ENCODE data around the gene DYSF. TPM values are rescaled to one million over a fixed set of nuclear protein-coding genes. Genes with fewer than 3 reads are reported as not detected.

DYSF gene
- total and polyA plus RNA-seq, 2 donors from 2014 or later, result 11.3 to 19.8 TPM

DNA sequence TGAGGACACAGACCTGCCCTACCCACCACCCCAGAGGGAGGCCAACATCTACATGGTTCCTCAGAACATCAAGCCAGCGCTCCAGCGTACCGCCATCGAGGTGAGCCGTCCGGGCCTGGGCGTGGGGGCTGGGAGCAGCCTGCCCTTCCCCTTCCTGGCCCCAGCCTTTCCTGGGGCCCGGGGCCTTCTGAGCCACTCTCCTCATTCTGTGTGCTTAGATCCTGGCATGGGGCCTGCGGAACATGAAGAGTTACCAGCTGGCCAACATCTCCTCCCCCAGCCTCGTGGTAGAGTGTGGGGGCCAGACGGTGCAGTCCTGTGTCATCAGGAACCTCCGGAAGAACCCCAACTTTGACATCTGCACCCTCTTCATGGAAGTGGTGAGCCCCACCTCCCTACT lies 157.9 kb downstream of the DYSF start:
- no peak for FAIRE-seq
- intact Hi-C loops (cut with DNase I), result no loop called here

DNA sequence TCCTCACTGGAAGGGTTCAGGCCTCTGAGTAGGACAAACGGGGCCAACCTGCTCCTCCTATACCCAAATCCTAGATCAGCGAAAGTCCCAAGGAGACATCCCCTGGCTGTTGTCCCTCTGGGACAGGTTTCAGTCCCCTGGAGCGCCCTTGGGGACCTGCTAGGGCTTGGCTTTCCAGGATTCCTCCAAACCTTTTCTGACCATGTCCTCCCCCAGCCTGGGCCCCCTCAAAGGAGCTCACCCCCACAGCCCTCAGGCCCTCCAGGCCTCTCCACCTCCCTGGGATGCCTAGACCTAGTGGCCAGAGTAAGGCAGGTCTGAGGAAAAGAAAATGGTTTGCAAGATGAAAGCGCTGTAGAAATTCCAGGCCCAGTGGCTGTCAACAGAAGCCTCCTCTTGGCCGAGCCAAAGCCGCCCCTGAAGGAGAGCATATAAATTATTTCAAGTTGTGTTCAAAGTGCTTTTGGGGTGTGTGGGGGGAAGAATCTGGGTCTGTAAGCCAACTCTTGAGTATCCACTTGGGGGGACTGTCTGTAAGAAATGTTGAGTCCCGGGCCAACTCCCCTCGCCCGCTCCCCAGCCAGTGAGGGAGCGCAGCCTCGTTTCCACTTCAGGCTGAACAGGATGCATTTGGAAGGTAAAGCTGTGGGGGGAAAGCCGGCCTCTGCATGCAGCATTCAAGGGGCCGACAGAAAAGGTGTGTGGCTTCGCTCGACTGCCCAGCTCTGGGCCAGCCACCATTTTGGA lies 158.6 kb downstream of the DYSF start:
- Histone ChIP-seq H3K36me3 (ENCODE audit: control insufficient read depth in 2 of 3, insufficient read depth in 3 of 3, low read length in 3 of 3) (no peaks in the 10 kb centered on the region), H3K9me3 (ENCODE audit: control insufficient read depth in 2 of 3, insufficient read depth in 1 of 3, low read length in 3 of 3) (no peaks in the 10 kb centered on the region), H3K27me3 (ENCODE audit: control insufficient read depth, insufficient read depth, low read length) (no peaks in the 10 kb centered on the region), H3K4me3 (ENCODE audit: low read length in 3 of 3) (no peak overlapping the region), H3K4me1 (ENCODE audit: control insufficient read depth in 2 of 3, insufficient read depth in 2 of 3, low read depth in 1 of 3, low read length in 3 of 3) (peaks cover 0 to 12% (median 0%) of the 10 kb centered on the region in 3 donors), H3K9ac (ENCODE audit: low read length in 3 of 3) (no peak overlapping the region), H3K27ac (ENCODE audit: low read depth in 2 of 2, low read length in 2 of 2) (no peak overlapping the region)
- DNase-seq, result peak in 2 of 5 donors; percentile 18 to 41
- TF ChIP-seq, protein P1, sequence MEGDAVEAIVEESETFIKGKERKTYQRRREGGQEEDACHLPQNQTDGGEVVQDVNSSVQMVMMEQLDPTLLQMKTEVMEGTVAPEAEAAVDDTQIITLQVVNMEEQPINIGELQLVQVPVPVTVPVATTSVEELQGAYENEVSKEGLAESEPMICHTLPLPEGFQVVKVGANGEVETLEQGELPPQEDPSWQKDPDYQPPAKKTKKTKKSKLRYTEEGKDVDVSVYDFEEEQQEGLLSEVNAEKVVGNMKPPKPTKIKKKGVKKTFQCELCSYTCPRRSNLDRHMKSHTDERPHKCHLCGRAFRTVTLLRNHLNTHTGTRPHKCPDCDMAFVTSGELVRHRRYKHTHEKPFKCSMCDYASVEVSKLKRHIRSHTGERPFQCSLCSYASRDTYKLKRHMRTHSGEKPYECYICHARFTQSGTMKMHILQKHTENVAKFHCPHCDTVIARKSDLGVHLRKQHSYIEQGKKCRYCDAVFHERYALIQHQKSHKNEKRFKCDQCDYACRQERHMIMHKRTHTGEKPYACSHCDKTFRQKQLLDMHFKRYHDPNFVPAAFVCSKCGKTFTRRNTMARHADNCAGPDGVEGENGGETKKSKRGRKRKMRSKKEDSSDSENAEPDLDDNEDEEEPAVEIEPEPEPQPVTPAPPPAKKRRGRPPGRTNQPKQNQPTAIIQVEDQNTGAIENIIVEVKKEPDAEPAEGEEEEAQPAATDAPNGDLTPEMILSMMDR (IDR thresholded peaks at IDR 0.05; ENCODE audit: borderline replicate concordance, extremely low read depth, insufficient read depth), result no peak
- no peak for FAIRE-seq
- intact Hi-C loops (cut with DNase I), result no loop called here

More for the DNA sequence above, 157.9 kb downstream of the DYSF start:
- Histone ChIP-seq H3K36me3 (ENCODE audit: control insufficient read depth in 2 of 3, insufficient read depth in 3 of 3, low read length in 3 of 3) (no peaks in the 10 kb centered on the region), H3K27ac (ENCODE audit: low read depth in 2 of 2, low read length in 2 of 2) (no peak overlapping the region), H3K9ac (ENCODE audit: low read length in 3 of 3) (no peak overlapping the region), H3K4me3 (ENCODE audit: low read length in 3 of 3) (no peak overlapping the region), H3K9me3 (ENCODE audit: control insufficient read depth in 2 of 3, insufficient read depth in 1 of 3, low read length in 3 of 3) (no peaks in the 10 kb centered on the region), H3K27me3 (ENCODE audit: control insufficient read depth, insufficient read depth, low read length) (no peaks in the 10 kb centered on the region), H3K4me1 (ENCODE audit: control insufficient read depth in 2 of 3, insufficient read depth in 2 of 3, low read depth in 1 of 3, low read length in 3 of 3) (peaks cover 0 to 12% (median 0%) of the 10 kb centered on the region in 3 donors)
- peak in 2 of 5 donors; percentile 26 to 36 for DNase-seq
- TF ChIP-seq, protein P1 (IDR thresholded peaks at IDR 0.05; ENCODE audit: borderline replicate concordance, extremely low read depth, insufficient read depth), result no peak

DNA sequence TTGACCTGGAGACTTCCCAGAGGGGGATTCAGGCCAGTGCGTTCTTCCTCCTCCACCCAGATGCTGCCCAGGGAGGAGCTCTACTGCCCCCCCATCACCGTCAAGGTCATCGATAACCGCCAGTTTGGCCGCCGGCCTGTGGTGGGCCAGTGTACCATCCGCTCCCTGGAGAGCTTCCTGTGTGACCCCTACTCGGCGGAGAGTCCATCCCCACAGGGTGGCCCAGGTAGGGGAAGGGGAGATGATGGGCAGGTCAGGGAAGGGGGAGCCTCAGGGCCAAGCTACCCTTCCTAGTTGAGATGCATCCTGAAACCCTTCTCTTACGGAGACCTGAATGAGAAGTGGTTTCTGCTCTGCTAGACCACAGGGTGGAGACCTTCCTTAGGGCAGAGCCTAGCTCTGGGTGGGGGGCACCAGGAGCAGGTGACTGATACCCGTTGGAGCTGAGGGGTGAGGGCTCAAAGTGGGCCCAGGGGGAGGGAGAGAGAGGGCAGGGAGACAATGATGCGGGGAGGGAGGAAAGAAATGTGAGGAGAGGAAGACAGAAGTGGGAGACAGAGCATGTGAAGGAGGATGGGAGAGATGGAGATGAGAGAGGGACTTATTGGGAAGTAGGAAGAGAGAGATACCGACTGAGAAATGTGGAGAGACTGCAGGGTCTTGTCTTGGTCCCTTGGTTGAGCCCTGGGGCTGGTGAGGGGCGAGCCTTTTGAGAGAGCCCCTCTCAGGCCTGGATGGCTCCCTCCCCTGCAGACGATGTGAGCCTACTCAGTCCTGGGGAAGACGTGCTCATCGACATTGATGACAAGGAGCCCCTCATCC lies 159.4 kb downstream of the DYSF start:
- intact Hi-C loops (cut with DNase I), result no loop called here
- peak in 2 of 5 donors; percentile 25 to 42 for DNase-seq
- H3K4me1 ChIP-seq (ENCODE audit: control insufficient read depth in 2 of 3, insufficient read depth in 2 of 3, low read depth in 1 of 3, low read length in 3 of 3), result peaks cover 0 to 12% (median 0%) of the 10 kb centered on the region in 3 donors
- H3K27ac ChIP-seq (ENCODE audit: low read depth in 2 of 2, low read length in 2 of 2), result no peak overlapping the region
- H3K9ac ChIP-seq (ENCODE audit: low read length in 3 of 3), result no peak overlapping the region
- TF ChIP-seq, protein P1 (IDR thresholded peaks at IDR 0.05; ENCODE audit: borderline replicate concordance, extremely low read depth, insufficient read depth), result no peak
- no peaks in the 10 kb centered on the region for H3K27me3 ChIP-seq (ENCODE audit: control insufficient read depth, insufficient read depth, low read length)
- no peak for FAIRE-seq
- H3K36me3 ChIP-seq (ENCODE audit: control insufficient read depth in 2 of 3, insufficient read depth in 3 of 3, low read length in 3 of 3), result no peaks in the 10 kb centered on the region
- no peaks in the 10 kb centered on the region for H3K9me3 ChIP-seq (ENCODE audit: control insufficient read depth in 2 of 3, insufficient read depth in 1 of 3, low read length in 3 of 3)
- no peak overlapping the region for H3K4me3 ChIP-seq (ENCODE audit: low read length in 3 of 3)

Data from kidney (tissue), 14 donors.